BJ (cell line): ENCODE data around the gene SOX13. TPM values are rescaled to one million over a fixed set of nuclear protein-coding genes. Genes with fewer than 3 reads are reported as not detected.
A peak's percentile ranks its signal among the peaks of the same experiment; 100 is the strongest.

Experiments
- CTCF ChIA-PET: fragments of 350-600 bp; formaldehyde crosslinking; extraction: SDS; loops from one replicate; lab custom pipeline; 2021; ENCODE audit warnings: antibody characterized with exemption, inconsistent platforms; lab: Yijun Ruan, JAX
- POLR2A ChIA-PET: fragments of 300-600 bp; sonication (Branson Sonifier 250); formaldehyde crosslinking; extraction: SDS; loops from one replicate; lab custom pipeline; 2021; ENCODE audit warnings: antibody characterized with exemption; lab: Charles Lee
- DNase-seq: peaks from one replicate; pipeline ENCODE4 v3.0.0-alpha.2; 2011; ENCODE audit warnings: low read depth
- H3K27me3 ChIP-seq: 2 replicates; pipeline ENCODE4 v1.6.0; 2011; ENCODE audit warnings: low read length; ENCODE audit not compliant: control insufficient read depth, insufficient read depth
- H3K36me3 ChIP-seq: 2 replicates; pipeline ENCODE4 v1.5.1; 2011; ENCODE audit warnings: low read length; ENCODE audit not compliant: control insufficient read depth, insufficient read depth
- H3K4me3 ChIP-seq: 2 replicates; pipeline ENCODE4 v1.5.1; 2011; ENCODE audit warnings: low read depth, mild to moderate bottlenecking, control low read depth, low read length
- CTCF ChIP-seq: IDR thresholded peaks from 2 replicates; pipeline ENCODE4 v1.5.1; 2011; ENCODE audit warnings: low read depth, mild to moderate bottlenecking, control low read depth, inconsistent platforms, low read length, moderate library complexity; ENCODE audit not compliant: insufficient read depth
- polyA plus RNA-seq: library from polyadenylated mRNA; depleted of rRNA; stranded (reverse); fragments of >200 nt; gene quantifications from 2 replicates; pipeline ENCODE4 v1.2.3, GENCODE V29; 2011

The SOX13 gene
- polyA plus RNA-seq, 1 experiment: 9.5 TPM

- POLR2A ChIA-PET: no interaction called here
- no peaks in the 10 kb centered on the region for H3K27me3 ChIP-seq
- CTCF ChIA-PET: interaction anchor here (1.0 to 7.8 kb wide), 3 partner anchors 9 to 246 kb away, joined by 4 to 56 read pairs (median 6); no protein-coding TSS in a partner anchor
- no peak for TF ChIP-seq CTCF
- no peak overlapping the region for H3K4me3 ChIP-seq
- DNase-seq: no peak
- peaks cover 5% of the 10 kb centered on the region for H3K36me3 ChIP-seq
Measured at GRCh38 chr1:204116539-204116938, 43.6 kb downstream of the SOX13 start.

GRCh38 chr1:204121840-204122555 is 49.1 kb downstream of the SOX13 start:
- CTCF ChIA-PET: interaction anchor here (14.9 kb wide), 1 partner anchor 255 kb away, joined by 456 read pairs; the partner anchor contains the start of gene SNRPE
- POLR2A ChIA-PET: no interaction called here
- TF ChIP-seq CTCF: no peak
- H3K27me3 ChIP-seq: no peaks in the 10 kb centered on the region
- no peak for DNase-seq
- peaks cover 12% of the 10 kb centered on the region for H3K36me3 ChIP-seq
- no peak overlapping the region for H3K4me3 ChIP-seq

GRCh38 chr1:204123376-204123775 is 50.5 kb downstream of the SOX13 start:
- H3K36me3 ChIP-seq: peaks cover 10% of the 10 kb centered on the region
- POLR2A ChIA-PET: no interaction called here
- CTCF ChIA-PET: interaction anchor here (14.9 kb wide), 1 partner anchor 256 kb away, joined by 456 read pairs; the partner anchor contains the start of gene SNRPE
- H3K27me3 ChIP-seq: no peaks in the 10 kb centered on the region
- DNase-seq: no peak
- peak; percentile 28 for TF ChIP-seq CTCF
- H3K4me3 ChIP-seq: no peak overlapping the region

- H3K27me3 ChIP-seq: no peaks in the 10 kb centered on the region
- peaks cover 10% of the 10 kb centered on the region for H3K36me3 ChIP-seq
- no peak for DNase-seq
- TF ChIP-seq CTCF: no peak
- POLR2A ChIA-PET: no interaction called here
- no peak overlapping the region for H3K4me3 ChIP-seq
- CTCF ChIA-PET: interaction anchor here (0.8 to 14.9 kb wide), 3 partner anchors 9 to 257 kb away, joined by 3 to 456 read pairs (median 3); partner anchors contain the start of gene SNRPE
Measured at GRCh38 chr1:204124639-204125038, 51.7 kb downstream of the SOX13 start.

GRCh38 chr1:204125759-204126351 is 52.9 kb downstream of the SOX13 start:
- TF ChIP-seq CTCF: no peak
- no peak for DNase-seq
- Histone ChIP-seq H3K27me3 (no peaks in the 10 kb centered on the region), H3K4me3 (no peak overlapping the region), H3K36me3 (peaks cover 8% of the 10 kb centered on the region)
- CTCF ChIA-PET: interaction anchor here (1.1 to 14.9 kb wide), 2 partner anchors 10 to 258 kb away, joined by 3 to 456 read pairs; partner anchors contain the start of gene SNRPE
- POLR2A ChIA-PET: no interaction called here
